Cardiac muscle cell (in vitro differentiated cells and primary cell): ENCODE measurements around the gene DBH. TPM values are rescaled to one million over a fixed set of nuclear protein-coding genes. Genes with fewer than 3 reads are reported as not detected.

ENCODE experiments used
- DNase-seq, 2 donors: peaks; one replicate each; pipeline versions ENCODE4 v3.0.0 to v3.0.0-alpha.2; 2010 to 2017; ENCODE audit warnings: low read depth in 1 of 2, low spot score in 1 of 2
- H3K27ac ChIP-seq: fragments of 200-600 bp; sonication (generic); 2 replicates; pipeline ENCODE4 v1.5.1; 2016
- H3K27me3 ChIP-seq: fragments of 200-600 bp; sonication (generic); 2 replicates; pipeline ENCODE4 v1.6.0; 2016; ENCODE audit warnings: control low read depth
- H3K36me3 ChIP-seq: fragments of 200-600 bp; sonication (generic); 2 replicates; pipeline ENCODE4 v1.5.1; 2016; ENCODE audit warnings: control low read depth
- H3K4me1 ChIP-seq: fragments of 200-600 bp; sonication (generic); 2 replicates; pipeline ENCODE4 v1.8.1; 2017; ENCODE audit warnings: low read depth, mild to moderate bottlenecking, mixed run types
- H3K4me3 ChIP-seq: fragments of 200-600 bp; sonication (generic); 2 replicates; pipeline ENCODE4 v1.5.1; 2016; ENCODE audit warnings: mild to moderate bottlenecking
- H3K9me3 ChIP-seq: fragments of 200-600 bp; sonication (generic); 2 replicates; pipeline ENCODE4 v1.5.1; 2017; ENCODE audit warnings: low read depth, mild to moderate bottlenecking, control low read depth
- CTCF ChIP-seq: IDR thresholded peaks from 2 replicates; pipeline ENCODE4 v1.5.1; 2012; ENCODE audit warnings: low read depth, mild to moderate bottlenecking, low read length
- polyA plus RNA-seq: library from polyadenylated mRNA; unstranded; fragments of >200 nt; fragmentation: Nextera tagmentation; extraction: Ambion mirVana; gene quantifications from 2 replicates; pipeline ENCODE4 v1.2.1, GENCODE V29; 2016
- total RNA-seq: library from RNA; depleted of rRNA; stranded (reverse); fragments of >200 nt; gene quantifications from 2 replicates; pipeline ENCODE4 v1.2.3, GENCODE V29; 2016

DBH gene
- total and polyA plus RNA-seq, 2 experiments from 2014 or later = 0.07 TPM; not detected in 1

GRCh38 chr9:133700819-133701320 lies 64.7 kb downstream of the DBH start:
- H3K4me1 ChIP-seq = no peaks in the 10 kb centered on the region
- no peaks in the 10 kb centered on the region for H3K36me3 ChIP-seq
- peak in 1 of 2 donors; percentile 51 for DNase-seq
- H3K4me3 ChIP-seq = no peak overlapping the region
- no peak for TF ChIP-seq CTCF
- H3K27me3 ChIP-seq = no peaks in the 10 kb centered on the region
- no peak overlapping the region for H3K27ac ChIP-seq
- no peaks in the 10 kb centered on the region for H3K9me3 ChIP-seq

GRCh38 chr9:133701321-133701980 lies 65.3 kb downstream of the DBH start:
- H3K4me1 ChIP-seq = no peaks in the 10 kb centered on the region
- H3K27ac ChIP-seq = no peak overlapping the region
- no peak for TF ChIP-seq CTCF
- H3K36me3 ChIP-seq = no peaks in the 10 kb centered on the region
- no peaks in the 10 kb centered on the region for H3K27me3 ChIP-seq
- H3K4me3 ChIP-seq = no peak overlapping the region
- H3K9me3 ChIP-seq = no peaks in the 10 kb centered on the region
- no peak for DNase-seq

GRCh38 chr9:133701981-133702797 lies 66.0 kb downstream of the DBH start:
- DNase-seq = peak in 1 of 2 donors; percentile 80
- H3K36me3 ChIP-seq = no peaks in the 10 kb centered on the region

GRCh38 chr9:133702798-133703590 lies 66.8 kb downstream of the DBH start:
- DNase-seq = no peak
- H3K4me3 ChIP-seq = no peak overlapping the region
- H3K27ac ChIP-seq = no peak overlapping the region
- H3K4me1 ChIP-seq = no peaks in the 10 kb centered on the region
- H3K36me3 ChIP-seq = no peaks in the 10 kb centered on the region
- H3K9me3 ChIP-seq = no peaks in the 10 kb centered on the region
- TF ChIP-seq CTCF = no peak
- no peaks in the 10 kb centered on the region for H3K27me3 ChIP-seq

More at GRCh38 chr9:133701981-133702797, 66.0 kb downstream of the DBH start:
- no peak overlapping the region for H3K27ac ChIP-seq
- TF ChIP-seq CTCF = no peak
- H3K27me3 ChIP-seq = no peaks in the 10 kb centered on the region
- no peak overlapping the region for H3K4me3 ChIP-seq
- no peaks in the 10 kb centered on the region for H3K4me1 ChIP-seq
- no peaks in the 10 kb centered on the region for H3K9me3 ChIP-seq
